BLaER1 treated with 17β-estradiol and CSF1 and Interleukin-3, amounts not matched to agents 10 nM and 100 nM (cell line): ENCODE data around the gene ZNF644.
A peak's percentile ranks its signal among the peaks of the same experiment; 100 is the strongest.
"Not testable (repeated sequence)": the region's sequence is repeated elsewhere in the genome, so short reads cannot be mapped to it uniquely, and the experiment has no call there.

Source experiments
- H3K27ac ChIP-seq, 11 experiments: shearing (Covaris generic); formaldehyde crosslinking; 2 replicates each; pipeline ENCODE4 v1.8.1; 2022
- H3K27me3 ChIP-seq, 11 experiments: shearing (Covaris generic); formaldehyde crosslinking; 2 replicates each; pipeline ENCODE4 v1.8.1; 2022
- H3K36me3 ChIP-seq, 11 experiments: shearing (Covaris generic); formaldehyde crosslinking; 2 replicates each; pipeline ENCODE4 v1.8.1; 2022
- H3K4me1 ChIP-seq, 10 experiments: shearing (Covaris generic); formaldehyde crosslinking; 2 replicates each; pipeline ENCODE4 v1.8.1; 2022
- H3K4me2 ChIP-seq, 11 experiments: shearing (Covaris generic); formaldehyde crosslinking; 2 replicates each; pipeline ENCODE4 v1.8.1; 2022
- H3K4me3 ChIP-seq, 10 experiments: shearing (Covaris generic); formaldehyde crosslinking; 2 replicates each; pipeline ENCODE4 v1.8.1; 2022
- H3K9ac ChIP-seq, 11 experiments: shearing (Covaris generic); formaldehyde crosslinking; 2 replicates each; pipeline ENCODE4 v1.8.1; 2022
- H3K9me3 ChIP-seq, 11 experiments: shearing (Covaris generic); formaldehyde crosslinking; replicated peaks in 1 of 11; 2 replicates each; pipeline ENCODE4 v1.8.1; 2022
- H4K20me1 ChIP-seq, 11 experiments: shearing (Covaris generic); formaldehyde crosslinking; 2 replicates each; pipeline ENCODE4 v1.8.1; 2022
- Cebpa-rat ChIP-seq, 11 experiments: shearing (Covaris generic); IDR thresholded peaks; 2 replicates each; pipeline ENCODE4 v1.8.1; 2022

ZNF644 gene

GRCh38 chr1:90902672-90903071 lies 119.2 kb downstream of the ZNF644 start:
- no peak for TF ChIP-seq Cebpa-rat (IDR thresholded peaks at IDR 0.05)
- Histone ChIP-seq H3K9me3 (no peaks in the 10 kb centered on the region), H3K27ac (no peak overlapping the region), H3K4me2 (no peak overlapping the region), H3K36me3 (peaks cover 51 to 93% (median 78%) of the 10 kb centered on the region in 11 experiments), H3K27me3 (no peaks in the 10 kb centered on the region), H3K9ac (no peak overlapping the region), H3K4me3 (no peak overlapping the region), H4K20me1 (peaks cover 0 to 17% (median 0%) of the 10 kb centered on the region in 11 experiments; a peak in 7 of 22 replicates), H3K4me1 (no peaks in the 10 kb centered on the region)

- H3K36me3 ChIP-seq = peaks cover 49 to 98% (median 67%) of the 10 kb centered on the region in 11 experiments
- peaks cover 0 to 10% (median 0%) of the 10 kb centered on the region in 11 experiments; a peak in 4 of 22 replicates for H4K20me1 ChIP-seq
- no peak overlapping the region for H3K4me3 ChIP-seq
- peaks cover 0 to 12% (median 2%) of the 10 kb centered on the region in 11 experiments; a peak in 5 of 22 replicates for H3K9me3 ChIP-seq
- no peak overlapping the region for H3K9ac ChIP-seq
- no peak for TF ChIP-seq Cebpa-rat (IDR thresholded peaks at IDR 0.05)
- H3K27me3 ChIP-seq = no peaks in the 10 kb centered on the region
- no peaks in the 10 kb centered on the region for H3K4me1 ChIP-seq
- H3K27ac ChIP-seq = no peak overlapping the region
- H3K4me2 ChIP-seq = no peak overlapping the region
Measured at GRCh38 chr1:90899263-90899662, 122.6 kb downstream of the ZNF644 start.

- H3K27me3 ChIP-seq, H3K4me1 ChIP-seq, H3K9ac ChIP-seq, H3K27ac ChIP-seq, H3K4me2 ChIP-seq, H4K20me1 ChIP-seq, H3K4me3 ChIP-seq: not testable (repeated sequence)
- Histone ChIP-seq H3K36me3 (peaks cover 11 to 47% (median 21%) of the 10 kb centered on the region in 11 experiments; a peak in 20 of 22 replicates), H3K9me3 (peaks cover 0 to 20% (median 12%) of the 10 kb centered on the region in 11 experiments; a peak in 18 of 22 replicates)
Measured at GRCh38 chr1:90893679-90894078, 128.2 kb downstream of the ZNF644 start.

- not testable (repeated sequence) for H3K4me1 ChIP-seq, H3K4me3 ChIP-seq, H3K27ac ChIP-seq, H3K27me3 ChIP-seq, H3K4me2 ChIP-seq, H4K20me1 ChIP-seq, H3K9ac ChIP-seq
- Histone ChIP-seq H3K9me3 (peaks cover 0 to 20% (median 12%) of the 10 kb centered on the region in 11 experiments; a peak in 18 of 22 replicates), H3K36me3 (peaks cover 5 to 39% (median 15%) of the 10 kb centered on the region in 11 experiments; a peak in 20 of 22 replicates)
Measured at GRCh38 chr1:90892884-90893283, 129.0 kb downstream of the ZNF644 start.

- H3K4me1 ChIP-seq, H3K27ac ChIP-seq, H3K27me3 ChIP-seq, H3K4me3 ChIP-seq, H4K20me1 ChIP-seq, H3K4me2 ChIP-seq, H3K9ac ChIP-seq: not testable (repeated sequence)
- peaks cover 0 to 20% (median 12%) of the 10 kb centered on the region in 11 experiments; a peak in 18 of 22 replicates for H3K9me3 ChIP-seq
- peaks cover 0 to 33% (median 9%) of the 10 kb centered on the region in 11 experiments; a peak in 13 of 22 replicates for H3K36me3 ChIP-seq
Measured at GRCh38 chr1:90892196-90892595, 129.6 kb downstream of the ZNF644 start.

- not testable (repeated sequence) for H3K27ac ChIP-seq, H3K9ac ChIP-seq, H4K20me1 ChIP-seq, H3K27me3 ChIP-seq, H3K4me1 ChIP-seq, H3K4me2 ChIP-seq, H3K4me3 ChIP-seq
- peaks cover 0 to 20% (median 12%) of the 10 kb centered on the region in 11 experiments; a peak in 18 of 22 replicates for H3K9me3 ChIP-seq
- peaks cover 0 to 33% (median 9%) of the 10 kb centered on the region in 11 experiments; a peak in 12 of 22 replicates for H3K36me3 ChIP-seq
Measured at GRCh38 chr1:90891756-90892155, 130.1 kb downstream of the ZNF644 start.

- Histone ChIP-seq H3K9ac (no peak overlapping the region), H3K36me3 (peaks cover 0 to 5% (median 0%) of the 10 kb centered on the region in 11 experiments; a peak in 2 of 22 replicates), H3K4me2 (no peak overlapping the region), H3K4me1 (no peaks in the 10 kb centered on the region), H3K4me3 (no peak overlapping the region), H3K27me3 (no peaks in the 10 kb centered on the region), H4K20me1 (no peaks in the 10 kb centered on the region), H3K9me3 (peaks cover 49 to 61% (median 57%) of the 10 kb centered on the region in 11 experiments), H3K27ac (no peak overlapping the region)
- no peak for TF ChIP-seq Cebpa-rat (IDR thresholded peaks at IDR 0.05)
Measured at GRCh38 chr1:90882221-90882620, 139.6 kb downstream of the ZNF644 start.

- peaks cover 49 to 61% (median 57%) of the 10 kb centered on the region in 11 experiments for H3K9me3 ChIP-seq
- no peak overlapping the region for H3K27ac ChIP-seq
- no peaks in the 10 kb centered on the region for H4K20me1 ChIP-seq
- H3K27me3 ChIP-seq = no peaks in the 10 kb centered on the region
- TF ChIP-seq Cebpa-rat (IDR thresholded peaks at IDR 0.05) = 0 out of 22 replicates have a peak, but pooled peaks of 1 of the 11 experiments have one; percentile 10
- no peak overlapping the region for H3K4me2 ChIP-seq
- peaks cover 0 to 5% (median 0%) of the 10 kb centered on the region in 11 experiments; a peak in 2 of 22 replicates for H3K36me3 ChIP-seq
- H3K4me3 ChIP-seq = no peak overlapping the region
- H3K4me1 ChIP-seq = no peaks in the 10 kb centered on the region
- no peak overlapping the region for H3K9ac ChIP-seq
Measured at GRCh38 chr1:90881034-90881433, 140.8 kb downstream of the ZNF644 start.

- Histone ChIP-seq H3K36me3 (peaks cover 0 to 5% (median 0%) of the 10 kb centered on the region in 11 experiments; a peak in 2 of 22 replicates), H3K9ac (no peak overlapping the region), H3K4me2 (no peak overlapping the region), H3K9me3 (peaks cover 49 to 61% (median 57%) of the 10 kb centered on the region in 11 experiments), H3K27me3 (no peaks in the 10 kb centered on the region), H3K4me3 (no peak overlapping the region), H4K20me1 (no peaks in the 10 kb centered on the region), H3K27ac (no peak overlapping the region), H3K4me1 (no peaks in the 10 kb centered on the region)
- no peak for TF ChIP-seq Cebpa-rat (IDR thresholded peaks at IDR 0.05)
Measured at GRCh38 chr1:90879281-90879680, 142.6 kb downstream of the ZNF644 start.

- TF ChIP-seq Cebpa-rat (IDR thresholded peaks at IDR 0.05) = no peak
- no peaks in the 10 kb centered on the region for H3K27me3 ChIP-seq
- no peaks in the 10 kb centered on the region for H3K4me1 ChIP-seq
- H3K4me3 ChIP-seq = no peak overlapping the region
- H3K9me3 ChIP-seq = peaks cover 30 to 34% (median 31%) of the 10 kb centered on the region in 11 experiments
- H3K27ac ChIP-seq = no peak overlapping the region
- H4K20me1 ChIP-seq = no peaks in the 10 kb centered on the region
- H3K4me2 ChIP-seq = no peak overlapping the region
- H3K9ac ChIP-seq = no peak overlapping the region
- peaks cover 0 to 5% (median 0%) of the 10 kb centered on the region in 11 experiments; a peak in 2 of 22 replicates for H3K36me3 ChIP-seq
Measured at GRCh38 chr1:90876101-90876500, 145.7 kb downstream of the ZNF644 start.
